Fibroblast of skin of scalp (primary cell): Measurements from ENCODE around the gene CTDP1.

ENCODE experiments used
- DNase-seq: peaks from one replicate; pipeline ENCODE4 v3.0.0-alpha.2; 2013

Gene CTDP1

GRCh38 chr18:79799619-79800370 is 120.2 kb downstream of the CTDP1 start:
- DNase-seq, result no peak

GRCh38 chr18:79800371-79801180 is 121.0 kb downstream of the CTDP1 start:
- no peak for DNase-seq

GRCh38 chr18:79801217-79801616 is 121.6 kb downstream of the CTDP1 start:
- no peak for DNase-seq

GRCh38 chr18:79801641-79802040 is 122.0 kb downstream of the CTDP1 start:
- DNase-seq, result no peak

- DNase-seq, result no peak
Measured at GRCh38 chr18:79802298-79802697, 122.7 kb downstream of the CTDP1 start.

- DNase-seq, result no peak
Measured at GRCh38 chr18:79803611-79804051, 124.0 kb downstream of the CTDP1 start.
